H1 (cell line): Measurements from ENCODE around the gene KCNMA1. TPM values are rescaled to one million over a fixed set of nuclear protein-coding genes. Genes with fewer than 3 reads are reported as not detected.

Source experiments
- CTCF ChIA-PET: fragments of 300-600 bp; sonication (Branson Sonifier 250); formaldehyde crosslinking; loops from one replicate; lab custom pipeline; 2021; ENCODE audit not compliant: partially characterized antibody; lab: Charles Lee
- POLR2A ChIA-PET: fragments of 300-600 bp; sonication (Branson Sonifier 250); formaldehyde crosslinking; loops from one replicate; lab custom pipeline; 2021; ENCODE audit warnings: inconsistent platforms; ENCODE audit not compliant: partially characterized antibody; lab: Charles Lee
- DNase-seq, 2 experiments: peaks; one replicate each; pipeline versions ENCODE4 v3.0.0 to v3.0.0-alpha.2; 2010 to 2022; ENCODE audit warnings: low spot score in 2 of 2, low read depth in 1 of 2, mixed read lengths in 1 of 2
- FAIRE-seq: peaks from 2 replicates; lab custom pipeline; 2011; peaks lifted over from hg19 to GRCh38; lab: Jason Lieb, UNC
- H2AFZ ChIP-seq: 2 replicates; pipeline ENCODE4 v1.8.1; 2012; ENCODE audit warnings: low read length, inconsistent platforms
- H2AK5ac ChIP-seq: 2 replicates; pipeline ENCODE4 v1.6.1; 2013; ENCODE audit warnings: low read depth, low read length
- H2BK120ac ChIP-seq: replicated peaks from 2 replicates; pipeline ENCODE3; 2013; ENCODE audit warnings: low read depth, low read length, inconsistent platforms
- H2BK12ac ChIP-seq: 2 replicates; pipeline ENCODE4 v1.6.1; 2013; ENCODE audit warnings: low read depth, low read length
- H2BK15ac ChIP-seq: 2 replicates; pipeline ENCODE4 v1.6.1; 2013; ENCODE audit warnings: low read length
- H2BK20ac ChIP-seq: 2 replicates; pipeline ENCODE4 v1.6.1; 2013; ENCODE audit warnings: low read length
- H2BK5ac ChIP-seq: 2 replicates; pipeline ENCODE4 v1.6.1; 2013; ENCODE audit warnings: low read depth, low read length
- H3K14ac ChIP-seq: 2 replicates; pipeline ENCODE4 v1.6.1; 2013; ENCODE audit warnings: inconsistent platforms; ENCODE audit not compliant: insufficient read length
- H3K18ac ChIP-seq: 2 replicates; pipeline ENCODE4 v1.6.1; 2013; ENCODE audit warnings: low read length; ENCODE audit errors: extremely low read depth
- H3K23ac ChIP-seq: 2 replicates; pipeline ENCODE4 v1.6.1; 2013; ENCODE audit warnings: inconsistent platforms; ENCODE audit not compliant: insufficient read length
- H3K23me2 ChIP-seq: 2 replicates; pipeline ENCODE4 v1.6.1; 2013; ENCODE audit warnings: low read depth, low read length
- H3K27ac ChIP-seq: 2 replicates; pipeline ENCODE4 v1.6.1; 2011; ENCODE audit warnings: low read depth, low read length, inconsistent platforms
- H3K27me3 ChIP-seq, 4 experiments: replicated peaks in 1 of 4; 1 replicate in 1 of 4; 2 replicates in 3 of 4; pipeline versions ENCODE4 v1.6.1 to v1.8.1; 2011 to 2013; ENCODE audit warnings: low read length in 3 of 4, mild to moderate bottlenecking in 3 of 4, inconsistent platforms in 2 of 4, mixed read lengths in 2 of 4, moderate library complexity in 1 of 4; ENCODE audit not compliant: control insufficient read depth in 3 of 4, insufficient read depth in 3 of 4; ENCODE audit errors: extremely low read depth in 1 of 4
- H3K36me3 ChIP-seq, 4 experiments: 2 replicates each; pipeline versions ENCODE4 v1.6.1 to v1.8.1; 2011 to 2013; ENCODE audit warnings: mild to moderate bottlenecking in 4 of 4, low read length in 3 of 4, moderate library complexity in 2 of 4, control low read depth in 1 of 4, inconsistent platforms in 1 of 4; ENCODE audit not compliant: insufficient read depth in 4 of 4, control insufficient read depth in 2 of 4
- H3K4ac ChIP-seq: replicated peaks from 2 replicates; pipeline ENCODE3; 2013; ENCODE audit warnings: low read length, low read depth, mixed read lengths, inconsistent platforms; ENCODE audit not compliant: insufficient read length
- H3K4me1 ChIP-seq, 4 experiments: replicated peaks in 1 of 4; 1 replicate in 1 of 4; 2 replicates in 3 of 4; pipeline versions ENCODE4 v1.6.1 to v1.8.1; 2011 to 2013; ENCODE audit warnings: low read length in 3 of 4, inconsistent platforms in 2 of 4, mixed read lengths in 1 of 4; ENCODE audit not compliant: insufficient read depth in 4 of 4, control insufficient read depth in 3 of 4
- H3K4me2 ChIP-seq, 2 experiments: 2 replicates each; pipeline versions ENCODE4 v1.6.1 to v1.8.1; 2011 to 2013; ENCODE audit warnings: low read depth in 2 of 2, low read length in 2 of 2, control low read depth in 1 of 2, inconsistent platforms in 1 of 2, mild to moderate bottlenecking in 1 of 2; ENCODE audit not compliant: insufficient read depth in 1 of 2
- H3K4me3 ChIP-seq, 4 experiments: fragments of 200-600, 300-600 bp in 1 of 4; sonication (generic), shearing (Covaris generic), sonication (Bioruptor Twin) in 1 of 4; 2 replicates each; pipeline versions ENCODE4 v1.5.1 to v1.8.1; 2011 to 2016; ENCODE audit warnings: low read length in 4 of 4, low read depth in 3 of 4, control low read depth in 2 of 4, inconsistent platforms in 2 of 4, mild to moderate bottlenecking in 2 of 4, mixed read lengths in 1 of 4, moderate library complexity in 1 of 4; ENCODE audit not compliant: insufficient read depth in 2 of 4; ENCODE audit errors: extremely low read depth in 1 of 4
- H3K56ac ChIP-seq: replicated peaks from 2 replicates; pipeline ENCODE3; 2013; ENCODE audit warnings: low read depth, mild to moderate bottlenecking, mixed read lengths, low read length, inconsistent platforms; ENCODE audit not compliant: insufficient read length
- H3K79me1 ChIP-seq: 2 replicates; pipeline ENCODE4 v1.6.1; 2013; ENCODE audit warnings: low read depth, low read length, control low read depth
- H3K79me2 ChIP-seq, 2 experiments: 2 replicates each; pipeline versions ENCODE4 v1.6.1 to v1.8.1; 2012 to 2013; ENCODE audit warnings: low read length in 2 of 2, mild to moderate bottlenecking in 2 of 2, inconsistent platforms in 1 of 2; ENCODE audit not compliant: insufficient read depth in 2 of 2, control insufficient read depth in 1 of 2
- H3K9ac ChIP-seq, 4 experiments: replicated peaks in 1 of 4; 1 replicate in 1 of 4; 2 replicates in 3 of 4; pipeline versions ENCODE4 v1.6.1 to v1.8.1; 2011 to 2013; ENCODE audit warnings: low read depth in 3 of 4, low read length in 3 of 4, control low read depth in 2 of 4, mild to moderate bottlenecking in 2 of 4, moderate library complexity in 2 of 4, inconsistent platforms in 1 of 4; ENCODE audit errors: extremely low read depth in 1 of 4
- H3K9me3 ChIP-seq, 2 experiments: 2 replicates each; pipeline versions ENCODE4 v1.6.1 to v1.8.1; 2012 to 2013; ENCODE audit warnings: mild to moderate bottlenecking in 2 of 2, moderate library complexity in 2 of 2, control low read depth in 1 of 2, inconsistent platforms in 1 of 2, low read depth in 1 of 2, low read length in 1 of 2, mixed read lengths in 1 of 2; ENCODE audit not compliant: insufficient read depth in 2 of 2
- H4K20me1 ChIP-seq, 2 experiments: replicated peaks in 1 of 2; 2 replicates each; pipeline versions ENCODE3 to v1.8.1; 2011 to 2013; ENCODE audit warnings: inconsistent platforms in 2 of 2, low read length in 2 of 2, mild to moderate bottlenecking in 1 of 2; ENCODE audit not compliant: insufficient read depth in 2 of 2, control insufficient read depth in 1 of 2
- H4K5ac ChIP-seq: 2 replicates; pipeline ENCODE4 v1.6.1; 2013; ENCODE audit warnings: low read length, low read depth, mixed read lengths, inconsistent platforms; ENCODE audit not compliant: insufficient read length
- H4K8ac ChIP-seq: 2 replicates; pipeline ENCODE4 v1.8.0; 2013; ENCODE audit warnings: mild to moderate bottlenecking, moderate library complexity, low read length, inconsistent platforms; ENCODE audit not compliant: insufficient read depth; ENCODE audit errors: extremely low read depth
- H4K91ac ChIP-seq: replicated peaks from 2 replicates; pipeline ENCODE3; 2013; ENCODE audit warnings: low read length, mixed read lengths, inconsistent platforms; ENCODE audit not compliant: insufficient read length
- CHD1 ChIP-seq: IDR thresholded peaks from 2 replicates; pipeline ENCODE4 v1.6.1; 2012; ENCODE audit warnings: low read depth, low read length, improper control_type of control experiment
- GTF2F1 ChIP-seq: IDR thresholded peaks from 2 replicates; pipeline ENCODE4 v1.6.1; 2012; ENCODE audit warnings: low read depth, low read length, improper control_type of control experiment, borderline replicate concordance
- POLR2A ChIP-seq, 2 experiments: IDR thresholded peaks; 1 replicate in 1 of 2; 2 replicates in 1 of 2; pipeline ENCODE4 v1.6.1; 2011; ENCODE audit warnings: low read depth in 2 of 2, low read length in 2 of 2, mild to moderate bottlenecking in 2 of 2; ENCODE audit errors: control extremely low read depth in 1 of 2
- RNF2 ChIP-seq: fragments of 200-900, 300-1000 bp; sonication (generic); IDR thresholded peaks from 2 replicates; pipeline ENCODE4 v1.7.1; 2016; ENCODE audit warnings: borderline replicate concordance, low read depth, mild to moderate bottlenecking, antibody characterized with exemption, low read length; ENCODE audit not compliant: poor library complexity, severe bottlenecking; ENCODE audit errors: missing control alignments
- SIX5 ChIP-seq: IDR thresholded peaks from 2 replicates; pipeline ENCODE4 v1.6.1; 2011; ENCODE audit warnings: mild to moderate bottlenecking, low read depth, low read length
- SP2 ChIP-seq: IDR thresholded peaks from 2 replicates; pipeline ENCODE4 v1.6.1; 2012; ENCODE audit warnings: mild to moderate bottlenecking, low read length, inconsistent platforms
- TAF1 ChIP-seq: IDR thresholded peaks from 2 replicates; pipeline ENCODE4 v1.6.1; 2011; ENCODE audit warnings: mild to moderate bottlenecking, low read depth, low read length
- TAF7 ChIP-seq: optimal IDR thresholded peaks from 2 replicates; pipeline ENCODE3; 2011; ENCODE audit warnings: low read depth, mild to moderate bottlenecking, inconsistent platforms, low read length, moderate library complexity, borderline replicate concordance
- TCF12 ChIP-seq: IDR thresholded peaks from 2 replicates; pipeline ENCODE4 v1.6.1; 2011; ENCODE audit warnings: low read depth, mild to moderate bottlenecking, low read length
- YY1 ChIP-seq: IDR thresholded peaks from 2 replicates; pipeline ENCODE4 v1.6.1; 2011; ENCODE audit warnings: low read depth, mild to moderate bottlenecking, low read length
- WGBS, 2 experiments: shearing (Covaris generic) in 1 of 2; methylation state at CpG; one replicate each; pipeline versions ENCODE4 v1.1.6 to v1.1.7; 2013 to 2015; ENCODE audit warnings: low lambda C conversion rate in 2 of 2, mixed read lengths in 2 of 2, inconsistent platforms in 1 of 2, low coverage in 1 of 2, missing lambda C conversion rate in 1 of 2; ENCODE audit not compliant: insufficient replicate concordance in 2 of 2, insufficient coverage in 1 of 2, insufficient read length in 1 of 2; ENCODE audit errors: extremely low coverage in 1 of 2, missing lambda C conversion rate in 1 of 2; 5-methylcytosine and 5-hydroxymethylcytosine counted together
- polyA plus RNA-seq, 7 experiments: library from polyadenylated mRNA; depleted of rRNA in 3 of 7; stranded (reverse) in 5 of 7; unstranded in 2 of 7; fragments of >200 nt in 5 of 7; fragments of 200-250 nt in 2 of 7; gene quantifications; 1 replicate in 5 of 7; 2 replicates in 1 of 7; 4 replicates in 1 of 7; pipeline versions ENCODE4 v1.2.1 to v1.2.3, GENCODE V29; 2011 to 2013; ENCODE audit warnings: missing spikeins in 2 of 7, mixed read lengths in 2 of 7
- total RNA-seq: library from RNA; stranded (reverse); fragmentation: NEBNext Ultra II Directional; extraction: Animal tissue kit (Norgen Biotek cat#: 25700); gene quantifications from 2 replicates; pipeline ENCODE4 v1.2.1, GENCODE V29; 2021
- TF ChIP-seq, protein P1 (sequence below): IDR thresholded peaks from 2 replicates; pipeline ENCODE4 v1.6.1; 2011; ENCODE audit warnings: low read length, improper control_type of control experiment
- TF ChIP-seq, protein P2 (sequence below): IDR thresholded peaks from 2 replicates; pipeline ENCODE4 v1.6.1; 2012; ENCODE audit warnings: low read length, inconsistent platforms

The KCNMA1 gene
- total and polyA plus RNA-seq, 2 of the 8 experiments (the other 6 are each of a cell fraction or from before 2014, with no cell fraction given): 10.2 to 11.1 TPM

DNA sequence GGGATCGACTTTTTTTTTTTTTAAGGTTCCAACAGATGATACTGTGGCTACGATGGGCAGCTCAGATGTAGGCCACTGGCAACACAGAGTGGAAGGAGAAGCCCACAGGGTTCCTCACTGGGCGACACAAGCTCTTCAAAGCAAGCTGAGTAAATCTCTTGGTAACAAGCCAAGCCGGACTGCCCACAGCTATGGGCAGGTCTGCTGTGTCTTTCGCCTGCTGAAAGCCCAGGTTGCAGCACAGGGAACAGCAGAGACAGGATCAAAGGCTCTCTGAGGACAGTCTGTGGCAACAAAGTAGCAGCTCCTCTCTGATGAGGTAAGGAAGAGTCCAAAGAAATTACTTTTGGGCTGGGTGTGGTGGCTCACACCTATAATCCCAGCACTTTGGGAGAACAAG is 83.6 kb downstream of the KCNMA1 start:
- Histone ChIP-seq H3K27ac (no peak overlapping the region), H4K20me1 (no peaks in the 10 kb centered on the region), H3K79me1 (no peaks in the 10 kb centered on the region; the same call in 1 of the 2 replicates), H2AK5ac (no peak overlapping the region), H2BK20ac (no peak overlapping the region), H4K91ac (no peak overlapping the region), H3K23ac (no peak overlapping the region), H3K23me2 (no peaks in the 10 kb centered on the region), H3K4ac (no peak overlapping the region), H3K79me2 (no peaks in the 10 kb centered on the region), H3K9ac (no peak overlapping the region), H2BK120ac (no peak overlapping the region), H3K27me3 (no peaks in the 10 kb centered on the region), H3K36me3 (no peaks in the 10 kb centered on the region), H3K4me1 (peaks cover 0 to 8% (median 0%) of the 10 kb centered on the region in 4 experiments; a peak in 1 of 7 replicates), H3K4me3 (no peak overlapping the region), H2AFZ (no peak overlapping the region), H2BK12ac (no peak overlapping the region), H3K9me3 (no peaks in the 10 kb centered on the region), H2BK15ac (no peak overlapping the region), H3K56ac (no peak overlapping the region), H3K4me2 (no peak overlapping the region), H4K5ac (no peak overlapping the region), H2BK5ac (no peak overlapping the region), H4K8ac (no peak overlapping the region), H3K18ac (no peak overlapping the region), H3K14ac (no peak overlapping the region)
- WGBS, 2 experiments: 82% methylated on average over 5 of the region's 5 CpGs; no CpG with 5 or more reads in 1 of the 2 experiments
- FAIRE-seq: no peak
- ChIA-PET CTCF (interaction anchor here (0.7 to 1.4 kb wide), 5 partner anchors 14 to 394 kb away, joined by 3 to 4 read pairs (median 3); no protein-coding TSS in a partner anchor), POLR2A (interaction anchor here (3.0 kb wide), 1 partner anchor 10 kb away, joined by 21 read pairs; no protein-coding TSS in a partner anchor)
- no peak for DNase-seq
- TF ChIP-seq SIX5 (no peak), TAF7 (no peak), SP2 (no peak), TAF1 (no peak), YY1 (no peak), GTF2F1 (no peak), TCF12 (no peak), POLR2A (IDR thresholded peaks at IDR 0.05; ENCODE audit: control extremely low read depth in 1 of 2, low read depth in 2 of 2, low read length in 2 of 2) (no peak), CHD1 (no peak), RNF2 (no peak)
- TF ChIP-seq, protein P1, sequence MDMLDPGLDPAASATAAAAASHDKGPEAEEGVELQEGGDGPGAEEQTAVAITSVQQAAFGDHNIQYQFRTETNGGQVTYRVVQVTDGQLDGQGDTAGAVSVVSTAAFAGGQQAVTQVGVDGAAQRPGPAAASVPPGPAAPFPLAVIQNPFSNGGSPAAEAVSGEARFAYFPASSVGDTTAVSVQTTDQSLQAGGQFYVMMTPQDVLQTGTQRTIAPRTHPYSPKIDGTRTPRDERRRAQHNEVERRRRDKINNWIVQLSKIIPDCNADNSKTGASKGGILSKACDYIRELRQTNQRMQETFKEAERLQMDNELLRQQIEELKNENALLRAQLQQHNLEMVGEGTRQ: no peak
- TF ChIP-seq, protein P2, sequence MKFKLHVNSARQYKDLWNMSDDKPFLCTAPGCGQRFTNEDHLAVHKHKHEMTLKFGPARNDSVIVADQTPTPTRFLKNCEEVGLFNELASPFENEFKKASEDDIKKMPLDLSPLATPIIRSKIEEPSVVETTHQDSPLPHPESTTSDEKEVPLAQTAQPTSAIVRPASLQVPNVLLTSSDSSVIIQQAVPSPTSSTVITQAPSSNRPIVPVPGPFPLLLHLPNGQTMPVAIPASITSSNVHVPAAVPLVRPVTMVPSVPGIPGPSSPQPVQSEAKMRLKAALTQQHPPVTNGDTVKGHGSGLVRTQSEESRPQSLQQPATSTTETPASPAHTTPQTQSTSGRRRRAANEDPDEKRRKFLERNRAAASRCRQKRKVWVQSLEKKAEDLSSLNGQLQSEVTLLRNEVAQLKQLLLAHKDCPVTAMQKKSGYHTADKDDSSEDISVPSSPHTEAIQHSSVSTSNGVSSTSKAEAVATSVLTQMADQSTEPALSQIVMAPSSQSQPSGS: no peak
